Renal cortex interstitium (tissue), 11 donors: ENCODE results near the gene ITSN1. TPM values are rescaled to one million over a fixed set of nuclear protein-coding genes. Genes with fewer than 3 reads are reported as not detected.
"Not testable (repeated sequence)": the region's sequence is repeated elsewhere in the genome, so short reads cannot be mapped to it uniquely, and the experiment has no call there.

Experiments used
- DNase-seq, 11 donors: peaks; one replicate each; pipeline ENCODE4 v3.0.0-alpha.2; 2013; ENCODE audit warnings: low read depth in 9 of 11, low spot score in 4 of 11; ENCODE audit errors: extremely low read depth in 1 of 11
- polyA plus RNA-seq, 3 donors: library from polyadenylated mRNA; unstranded; fragments of 120-200 nt; gene quantifications; one replicate each; pipeline ENCODE4 v1.2.1, GENCODE V29; 2013; ENCODE audit not compliant: insufficient read length in 3 of 3

Gene ITSN1
- polyA plus RNA-seq, 3 donors, result 42.9 to 52.1 (median 47.9) TPM

GRCh38 chr21:33698087-33698860, 56.0 kb downstream of the ITSN1 start:
- DNase-seq, result no peak

GRCh38 chr21:33699277-33699676, 57.0 kb downstream of the ITSN1 start:
- DNase-seq, result no peak

- DNase-seq, result no peak
These were observed 58.2 kb downstream of the ITSN1 start for GRCh38 chr21:33700491-33700890.

- DNase-seq, result no peak
These were observed 61.7 kb downstream of the ITSN1 start for GRCh38 chr21:33703750-33704606.

GRCh38 chr21:33707846-33708245, 65.5 kb downstream of the ITSN1 start:
- no peak for DNase-seq

- no peak for DNase-seq
These were observed 66.6 kb downstream of the ITSN1 start for GRCh38 chr21:33708874-33709273.

GRCh38 chr21:33712022-33712803, 69.9 kb downstream of the ITSN1 start:
- no peak for DNase-seq

GRCh38 chr21:33721081-33721480, 78.8 kb downstream of the ITSN1 start:
- DNase-seq, result no peak

- DNase-seq, result not testable (repeated sequence)
These were observed 86.8 kb downstream of the ITSN1 start for GRCh38 chr21:33729139-33729538.

GRCh38 chr21:33729641-33730040, 87.3 kb downstream of the ITSN1 start:
- DNase-seq, result no peak

- DNase-seq, result no peak
These were observed 89.1 kb downstream of the ITSN1 start for GRCh38 chr21:33731447-33731846.

GRCh38 chr21:33732038-33732437, 89.7 kb downstream of the ITSN1 start:
- DNase-seq, result no peak

- DNase-seq, result no peak
These were observed 91.3 kb downstream of the ITSN1 start for GRCh38 chr21:33733601-33734000.

- DNase-seq, result no peak
These were observed 92.0 kb downstream of the ITSN1 start for GRCh38 chr21:33734291-33734690.

GRCh38 chr21:33734818-33735217, 92.5 kb downstream of the ITSN1 start:
- DNase-seq, result no peak

GRCh38 chr21:33736569-33736968, 94.3 kb downstream of the ITSN1 start:
- DNase-seq, result no peak

- no peak for DNase-seq
These were observed 97.4 kb downstream of the ITSN1 start for GRCh38 chr21:33739701-33740100.

GRCh38 chr21:33747420-33747819, 105.1 kb downstream of the ITSN1 start:
- no peak for DNase-seq

- no peak for DNase-seq
These were observed 106.6 kb downstream of the ITSN1 start for GRCh38 chr21:33748903-33749302.

GRCh38 chr21:33750017-33750416, 107.7 kb downstream of the ITSN1 start:
- DNase-seq, result no peak
